ENCODE data around the gene CNGA3. TPM values are rescaled to one million over a fixed set of nuclear protein-coding genes. Genes with fewer than 3 reads are reported as not detected.

Gene CNGA3
- total and polyA plus RNA-seq, 2 of the 8 experiments (the other 6 are each of a cell fraction or from before 2014, with no cell fraction given): 0.02 TPM; not detected in 1

DNA sequence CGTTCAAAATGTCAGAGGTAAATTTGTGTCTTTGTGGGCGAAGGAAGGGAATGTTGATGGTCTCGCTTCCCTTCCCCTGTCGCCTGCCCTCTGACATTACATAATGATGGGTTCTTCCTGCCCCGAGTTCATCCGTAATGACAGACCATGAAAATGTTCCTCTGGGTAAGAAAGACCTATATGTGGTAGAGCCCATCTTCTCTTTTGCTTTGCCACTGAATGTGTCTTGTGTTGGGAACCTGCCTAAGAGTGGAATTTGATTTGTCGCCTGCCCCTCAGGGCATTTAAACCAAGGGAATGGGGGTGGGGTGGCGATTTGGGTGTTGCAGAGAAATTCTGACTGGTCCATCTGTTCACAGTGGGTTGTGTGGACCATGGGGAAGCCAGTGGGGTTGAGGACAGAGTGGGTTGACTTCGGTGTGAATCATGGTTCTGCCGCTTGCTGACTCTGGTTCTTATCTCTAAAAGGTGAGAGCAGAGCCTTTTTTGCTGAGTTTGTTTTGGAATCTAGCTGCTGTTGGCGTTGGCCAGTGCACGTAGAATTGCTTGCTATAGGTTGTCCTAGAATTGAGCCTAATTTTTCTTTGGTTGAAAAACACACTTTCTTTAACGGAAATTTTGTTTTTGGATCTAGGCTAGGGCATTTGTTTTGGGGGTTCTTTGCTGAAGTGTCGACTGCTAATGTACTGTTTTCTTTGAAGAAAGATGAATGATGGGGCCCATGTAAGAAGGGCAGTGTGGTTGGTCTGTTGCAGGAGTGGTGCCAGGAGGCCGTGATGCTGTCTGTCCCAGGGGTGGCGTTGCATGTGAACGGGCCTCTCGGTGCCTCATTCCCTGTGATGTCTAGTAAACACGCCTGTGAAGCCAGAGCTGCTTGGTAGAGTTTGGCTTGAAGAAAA, 99.7 kb downstream of the CNGA3 start:
- Histone ChIP-seq H3K9me3 (ENCODE audit: insufficient read depth in 2 of 2, low read depth in 1 of 2, low read length in 1 of 2) (no peaks in the 10 kb centered on the region), H3K56ac (replicated peaks; ENCODE audit: insufficient read length, low read depth, low read length) (no peak overlapping the region), H3K4ac (replicated peaks; ENCODE audit: insufficient read length, low read depth, low read length) (no peak overlapping the region), H4K20me1 (replicated peaks in 1 of 2; ENCODE audit: control insufficient read depth in 1 of 2, insufficient read depth in 2 of 2, low read length in 2 of 2) (peaks cover 4 to 13% of the 10 kb centered on the region in 2 experiments), H3K4me3 (ENCODE audit: extremely low read depth in 1 of 4, insufficient read depth in 2 of 4, low read depth in 3 of 4, low read length in 4 of 4) (peak overlapping the region; percentile 64 to 94 (median 80)), H4K91ac (replicated peaks; ENCODE audit: insufficient read length, low read length) (no peak overlapping the region), H3K23ac (ENCODE audit: insufficient read length) (no peak overlapping the region), H3K4me1 (replicated peaks in 1 of 4; ENCODE audit: control insufficient read depth in 3 of 4, insufficient read depth in 4 of 4, low read length in 3 of 4) (peaks cover under 1 to 24% (median 23%) of the 10 kb centered on the region in 4 experiments; a peak in 6 of 7 replicates), H2BK120ac (replicated peaks; ENCODE audit: low read depth, low read length) (no peak overlapping the region), H2AK5ac (ENCODE audit: low read depth, low read length) (no peak overlapping the region; the same call in 1 of the 2 replicates), H3K23me2 (ENCODE audit: low read depth, low read length) (peaks cover 8% of the 10 kb centered on the region), H2BK15ac (ENCODE audit: low read length) (no peak overlapping the region; the same call in 1 of the 2 replicates), H3K79me1 (ENCODE audit: low read depth, low read length) (peaks cover 8% of the 10 kb centered on the region), H3K14ac (ENCODE audit: insufficient read length) (no peak overlapping the region), H3K9ac (replicated peaks in 1 of 4; ENCODE audit: extremely low read depth in 1 of 4, low read depth in 3 of 4, low read length in 3 of 4) (peak overlapping the region in 2 of 4 experiments; percentile 30 to 39; a peak in 3 of 7 replicates), H3K4me2 (ENCODE audit: insufficient read depth in 1 of 2, low read depth in 2 of 2, low read length in 2 of 2) (peak overlapping the region; percentile 85), H3K27ac (ENCODE audit: low read depth, low read length) (no peak overlapping the region), H3K79me2 (ENCODE audit: control insufficient read depth in 1 of 2, insufficient read depth in 2 of 2, low read length in 2 of 2) (peaks cover 11 to 57% of the 10 kb centered on the region in 2 experiments), H3K36me3 (ENCODE audit: control insufficient read depth in 2 of 4, insufficient read depth in 4 of 4, low read length in 3 of 4) (no peaks in the 10 kb centered on the region), H4K8ac (ENCODE audit: extremely low read depth, insufficient read depth, low read length) (no peak overlapping the region), H2BK20ac (ENCODE audit: low read length) (no peak overlapping the region), H2BK12ac (ENCODE audit: low read depth, low read length) (no peak overlapping the region), H2AFZ (ENCODE audit: low read length) (no peak overlapping the region), H4K5ac (ENCODE audit: insufficient read length, low read depth, low read length) (no peak overlapping the region), H2BK5ac (ENCODE audit: low read depth, low read length) (no peak overlapping the region; the same call in 1 of the 2 replicates), H3K18ac (ENCODE audit: extremely low read depth, low read length) (no peak overlapping the region), H3K27me3 (replicated peaks in 1 of 4; ENCODE audit: control insufficient read depth in 3 of 4, extremely low read depth in 1 of 4, insufficient read depth in 3 of 4, low read length in 3 of 4) (no peaks in the 10 kb centered on the region)
- CTCF ChIA-PET (ENCODE audit: partially characterized antibody): interaction anchor here (1.0 to 2.7 kb wide), 4 partner anchors 11 to 97 kb away, joined by 3 to 8 read pairs (median 4); no protein-coding TSS in a partner anchor
- FAIRE-seq (no peak), DNase-seq (ENCODE audit: low read depth in 1 of 2, low spot score in 2 of 2) (no peak)
- 52% methylated on average over 19 of the region's 19 CpGs; no CpG with 5 or more reads in 1 of the 2 experiments for WGBS, 2 experiments (ENCODE audit: extremely low coverage in 1 of 2, insufficient coverage in 1 of 2, insufficient read length in 1 of 2, insufficient replicate concordance in 2 of 2, low coverage in 1 of 2, low lambda C conversion rate in 2 of 2, missing lambda C conversion rate in 1 of 2)
- POLR2A ChIA-PET (ENCODE audit: partially characterized antibody): interaction anchor here (1.5 kb wide), 1 partner anchor 19 kb away, joined by 6 read pairs; no protein-coding TSS in a partner anchor
- TF ChIP-seq, protein P1, sequence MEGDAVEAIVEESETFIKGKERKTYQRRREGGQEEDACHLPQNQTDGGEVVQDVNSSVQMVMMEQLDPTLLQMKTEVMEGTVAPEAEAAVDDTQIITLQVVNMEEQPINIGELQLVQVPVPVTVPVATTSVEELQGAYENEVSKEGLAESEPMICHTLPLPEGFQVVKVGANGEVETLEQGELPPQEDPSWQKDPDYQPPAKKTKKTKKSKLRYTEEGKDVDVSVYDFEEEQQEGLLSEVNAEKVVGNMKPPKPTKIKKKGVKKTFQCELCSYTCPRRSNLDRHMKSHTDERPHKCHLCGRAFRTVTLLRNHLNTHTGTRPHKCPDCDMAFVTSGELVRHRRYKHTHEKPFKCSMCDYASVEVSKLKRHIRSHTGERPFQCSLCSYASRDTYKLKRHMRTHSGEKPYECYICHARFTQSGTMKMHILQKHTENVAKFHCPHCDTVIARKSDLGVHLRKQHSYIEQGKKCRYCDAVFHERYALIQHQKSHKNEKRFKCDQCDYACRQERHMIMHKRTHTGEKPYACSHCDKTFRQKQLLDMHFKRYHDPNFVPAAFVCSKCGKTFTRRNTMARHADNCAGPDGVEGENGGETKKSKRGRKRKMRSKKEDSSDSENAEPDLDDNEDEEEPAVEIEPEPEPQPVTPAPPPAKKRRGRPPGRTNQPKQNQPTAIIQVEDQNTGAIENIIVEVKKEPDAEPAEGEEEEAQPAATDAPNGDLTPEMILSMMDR (IDR thresholded peaks at IDR 0.05; ENCODE audit: control extremely low read depth in 1 of 3, insufficient read depth in 1 of 3, low read depth in 1 of 3, low read length in 3 of 3): no peak
- no peak for TF ChIP-seq RBBP5 (IDR thresholded peaks at IDR 0.05; ENCODE audit: borderline replicate concordance, low read depth, low read length)
- TF ChIP-seq CTBP2 (IDR thresholded peaks at IDR 0.05; ENCODE audit: borderline replicate concordance, insufficient read depth, insufficient read length, low read length): no peak
- no peak for TF ChIP-seq TBP (IDR thresholded peaks at IDR 0.05; ENCODE audit: low read depth, low read length)
- no peak for TF ChIP-seq NANOG (IDR thresholded peaks at IDR 0.05; ENCODE audit: insufficient read depth, low read depth, low read length, poor library complexity, severe bottlenecking)
- TF ChIP-seq SP4 (IDR thresholded peaks at IDR 0.05; ENCODE audit: low read length): no peak
- TF ChIP-seq KDM4A (IDR thresholded peaks at IDR 0.05; ENCODE audit: low read depth, low read length, severe bottlenecking): no peak
- no peak for TF ChIP-seq EGR1 (IDR thresholded peaks at IDR 0.05; ENCODE audit: borderline replicate concordance, low read depth, low read length)
